Osteocyte (in vitro differentiated cells): ENCODE measurements around the gene TAGLN3. TPM values are rescaled to one million over a fixed set of nuclear protein-coding genes. Genes with fewer than 3 reads are reported as not detected.

Experiments
- DNase-seq: peaks from one replicate; pipeline ENCODE4 v3.0.0; 2021; ENCODE audit warnings: mixed read lengths; ENCODE audit not compliant: unreplicated experiment; ENCODE audit errors: extremely low spot score
- H3K27ac Mint-ChIP-seq: one replicate; pipeline ENCODE4 v1.8.0; 2021; ENCODE audit warnings: mild to moderate bottlenecking, mixed read lengths; ENCODE audit not compliant: unreplicated experiment
- H3K27me3 Mint-ChIP-seq: one replicate; pipeline ENCODE4 v1.8.0; 2021; ENCODE audit warnings: mixed read lengths; ENCODE audit not compliant: unreplicated experiment
- H3K36me3 Mint-ChIP-seq: one replicate; pipeline ENCODE4 v1.8.0; 2021; ENCODE audit warnings: mixed read lengths; ENCODE audit not compliant: unreplicated experiment
- H3K4me1 Mint-ChIP-seq: one replicate; pipeline ENCODE4 v1.8.0; 2021; ENCODE audit warnings: mixed read lengths; ENCODE audit not compliant: unreplicated experiment
- H3K4me3 Mint-ChIP-seq: one replicate; pipeline ENCODE4 v1.8.0; 2021; ENCODE audit warnings: mild to moderate bottlenecking, moderate library complexity, mixed read lengths; ENCODE audit not compliant: unreplicated experiment
- H3K9me3 Mint-ChIP-seq: one replicate; pipeline ENCODE4 v1.8.0; 2021; ENCODE audit warnings: mixed read lengths; ENCODE audit not compliant: unreplicated experiment
- total RNA-seq: library from RNA; stranded (reverse); gene quantifications from 2 replicates; pipeline ENCODE4 v1.2.1, GENCODE V29; 2021
- TF ChIP-seq, protein P1 (sequence below): fragments of 200-600 bp; sonication (generic); IDR thresholded peaks from 2 replicates; pipeline ENCODE4 v1.5.0; 2021; ENCODE audit warnings: antibody characterized with exemption, mild to moderate bottlenecking, moderate library complexity

Gene TAGLN3
- total RNA-seq, 1 donor from 2014 or later: not detected

DNA sequence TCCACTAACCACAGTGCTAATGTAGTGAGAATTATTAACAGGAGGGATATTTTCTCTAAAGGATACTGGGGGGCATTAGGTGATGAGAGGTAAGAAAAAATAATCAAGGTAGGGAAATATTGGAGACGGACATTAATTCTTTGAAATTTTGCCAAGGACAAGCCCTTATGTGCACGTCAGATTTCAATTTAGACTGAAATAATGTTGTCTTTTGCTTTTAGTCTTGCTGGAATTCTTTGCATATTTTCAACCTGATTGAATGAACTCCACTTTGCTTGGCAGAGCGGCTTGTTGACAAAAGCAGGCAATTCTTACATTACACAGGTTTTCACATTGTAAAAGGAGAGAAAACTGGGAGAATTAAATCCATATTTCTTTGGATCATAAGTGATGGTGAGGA, 62.4 kb downstream of the TAGLN3 start:
- Mint-ChIP-seq H3K9me3 (peaks cover 4% of the 10 kb centered on the region), H3K27ac (peak overlapping the region; percentile 68), H3K4me3 (no peak overlapping the region), H3K4me1 (peaks cover 27% of the 10 kb centered on the region), H3K27me3 (peaks cover 4% of the 10 kb centered on the region), H3K36me3 (no peaks in the 10 kb centered on the region)
- TF ChIP-seq, protein P1, sequence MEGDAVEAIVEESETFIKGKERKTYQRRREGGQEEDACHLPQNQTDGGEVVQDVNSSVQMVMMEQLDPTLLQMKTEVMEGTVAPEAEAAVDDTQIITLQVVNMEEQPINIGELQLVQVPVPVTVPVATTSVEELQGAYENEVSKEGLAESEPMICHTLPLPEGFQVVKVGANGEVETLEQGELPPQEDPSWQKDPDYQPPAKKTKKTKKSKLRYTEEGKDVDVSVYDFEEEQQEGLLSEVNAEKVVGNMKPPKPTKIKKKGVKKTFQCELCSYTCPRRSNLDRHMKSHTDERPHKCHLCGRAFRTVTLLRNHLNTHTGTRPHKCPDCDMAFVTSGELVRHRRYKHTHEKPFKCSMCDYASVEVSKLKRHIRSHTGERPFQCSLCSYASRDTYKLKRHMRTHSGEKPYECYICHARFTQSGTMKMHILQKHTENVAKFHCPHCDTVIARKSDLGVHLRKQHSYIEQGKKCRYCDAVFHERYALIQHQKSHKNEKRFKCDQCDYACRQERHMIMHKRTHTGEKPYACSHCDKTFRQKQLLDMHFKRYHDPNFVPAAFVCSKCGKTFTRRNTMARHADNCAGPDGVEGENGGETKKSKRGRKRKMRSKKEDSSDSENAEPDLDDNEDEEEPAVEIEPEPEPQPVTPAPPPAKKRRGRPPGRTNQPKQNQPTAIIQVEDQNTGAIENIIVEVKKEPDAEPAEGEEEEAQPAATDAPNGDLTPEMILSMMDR: no peak
- no peak for DNase-seq

Other genes with a start within 250 kb of the TAGLN3 start
- 134 and 138 TPM in 2 replicates for gene PHLDB2, start 139.7 kb upstream of the TAGLN3 start, total RNA-seq
- gene ABHD10, start 19.9 kb upstream of the TAGLN3 start, total RNA-seq: 24.3 and 25.5 TPM in 2 replicates
- not detected in 2 replicates for gene TMPRSS7, start 35.8 kb downstream of the TAGLN3 start, total RNA-seq
- gene C3orf52, start 87.5 kb downstream of the TAGLN3 start, total RNA-seq: 1.0 and 1.4 TPM in 2 replicates
- gene GCSAM, start 134.3 kb downstream of the TAGLN3 start, total RNA-seq: not detected in 2 replicates